Ectodermal cell (in vitro differentiated cells): ENCODE results near the gene UNC13A.
"Not testable (repeated sequence)": the region's sequence is repeated elsewhere in the genome, so short reads cannot be mapped to it uniquely, and the experiment has no call there.

Experiments
- H3K27ac ChIP-seq: 2 replicates; pipeline ENCODE4 v1.7.0; 2013; ENCODE audit warnings: mild to moderate bottlenecking, low read depth, low read length; ENCODE audit not compliant: insufficient read depth, poor library complexity, severe bottlenecking
- H3K27me3 ChIP-seq: 2 replicates; pipeline ENCODE4 v1.7.0; 2013; ENCODE audit warnings: mild to moderate bottlenecking, low read length; ENCODE audit not compliant: insufficient read depth, control insufficient read depth, poor library complexity, severe bottlenecking
- H3K36me3 ChIP-seq: one replicate; pipeline ENCODE4 v1.7.0; 2013; ENCODE audit warnings: low read length; ENCODE audit not compliant: control insufficient read depth, insufficient read depth
- H3K4me1 ChIP-seq: one replicate; pipeline ENCODE4 v1.7.0; 2013; ENCODE audit warnings: low read length; ENCODE audit not compliant: control insufficient read depth, insufficient read depth
- H3K4me3 ChIP-seq: 2 replicates; pipeline ENCODE4 v1.7.0; 2013; ENCODE audit warnings: low read depth, low read length, control low read depth; ENCODE audit not compliant: insufficient read depth
- H3K9me3 ChIP-seq: 2 replicates; pipeline ENCODE4 v1.7.0; 2013; ENCODE audit warnings: mild to moderate bottlenecking, low read length, moderate library complexity; ENCODE audit not compliant: control insufficient read depth
- WGBS, 2 experiments: methylation state at CpG; one replicate each; pipeline ENCODE4 v1.1.7; 2013; ENCODE audit warnings: missing lambda C conversion rate in 2 of 2; 5-methylcytosine and 5-hydroxymethylcytosine counted together

Gene UNC13A

GRCh38 chr19:17575871-17576757, 112.0 kb downstream of the UNC13A start:
- Histone ChIP-seq H3K27me3 (no peaks in the 10 kb centered on the region), H3K27ac (no peak overlapping the region), H3K4me1 (no peaks in the 10 kb centered on the region), H3K36me3 (peaks cover 10% of the 10 kb centered on the region), H3K9me3 (no peaks in the 10 kb centered on the region), H3K4me3 (no peak overlapping the region)
- 93 to 95% methylated on average over 11 of the region's 11 CpGs for WGBS, 2 experiments

DNA sequence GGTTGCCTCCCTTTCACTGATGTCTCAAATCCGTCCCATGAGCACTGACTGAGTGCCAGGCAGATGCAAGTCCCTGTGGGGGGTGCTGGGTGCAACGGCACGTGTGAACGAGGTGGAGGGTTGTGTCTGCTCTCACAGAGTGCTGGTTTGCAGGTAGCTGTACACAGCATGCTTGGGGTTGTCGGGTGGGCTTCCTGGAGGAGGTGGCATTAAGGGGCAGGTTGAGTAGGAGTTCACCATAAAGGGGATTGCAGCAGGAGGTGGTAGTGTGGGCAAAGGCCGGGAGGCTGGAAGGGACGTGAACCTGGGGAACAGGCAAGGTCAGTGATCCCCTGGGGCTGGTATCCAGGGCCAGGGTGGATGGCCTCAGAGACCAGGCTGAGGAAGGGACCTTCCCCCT, 115.5 kb downstream of the UNC13A start:
- Histone ChIP-seq H3K36me3 (peaks cover 23% of the 10 kb centered on the region), H3K4me3 (no peak overlapping the region), H3K27ac (no peak overlapping the region), H3K27me3 (no peaks in the 10 kb centered on the region), H3K9me3 (no peaks in the 10 kb centered on the region), H3K4me1 (no peaks in the 10 kb centered on the region)
- WGBS, 2 experiments = 94 to 97% methylated on average over 7 of the region's 7 CpGs

DNA sequence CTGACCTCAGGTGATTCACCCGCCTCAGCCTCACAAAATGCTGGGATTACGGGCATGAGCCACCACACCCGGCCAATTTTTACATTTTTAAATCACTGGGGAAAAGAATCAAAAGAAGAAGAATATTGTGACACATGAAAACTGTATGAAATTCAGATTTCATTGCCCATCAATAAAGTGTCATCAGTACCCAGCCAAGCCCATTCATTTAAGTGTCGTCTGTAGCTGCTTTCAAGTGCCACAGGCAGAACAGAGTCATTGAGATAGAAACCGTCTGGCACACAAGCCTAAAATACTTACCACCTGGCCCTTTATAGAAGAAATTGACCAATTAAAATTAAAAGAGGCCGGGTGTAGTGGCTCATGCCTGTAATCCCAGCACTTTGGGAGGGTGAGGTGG, 117.4 kb downstream of the UNC13A start:
- H3K27me3 ChIP-seq = no peaks in the 10 kb centered on the region
- H3K27ac ChIP-seq = no peak overlapping the region
- 95 to 96% methylated on average over 6 of the region's 6 CpGs for WGBS, 2 experiments
- no peaks in the 10 kb centered on the region for H3K9me3 ChIP-seq
- H3K36me3 ChIP-seq = peaks cover 21% of the 10 kb centered on the region
- H3K4me3 ChIP-seq = no peak overlapping the region
- H3K4me1 ChIP-seq = no peaks in the 10 kb centered on the region

DNA sequence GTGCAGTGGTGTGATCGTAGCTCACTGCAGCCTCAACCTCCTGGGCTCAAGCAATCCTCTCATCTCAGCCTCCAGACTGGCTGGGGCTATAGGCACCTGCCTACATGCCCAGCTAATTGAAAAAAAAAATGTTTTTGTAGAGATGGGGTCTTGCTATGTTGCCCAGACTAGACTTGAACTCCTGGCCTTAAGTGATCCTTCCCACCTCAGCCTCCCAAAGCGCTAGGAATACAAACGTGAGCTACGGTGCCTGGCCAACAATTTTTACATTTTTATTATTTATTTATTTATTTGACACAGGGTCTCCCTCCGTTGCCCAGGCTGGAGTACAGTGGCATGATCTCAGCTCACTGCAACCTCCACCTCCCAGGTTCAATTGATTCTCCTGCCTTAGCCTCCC, 117.9 kb downstream of the UNC13A start:
- not testable (repeated sequence) for H3K9me3 ChIP-seq, H3K4me1 ChIP-seq, H3K27ac ChIP-seq, H3K4me3 ChIP-seq, H3K27me3 ChIP-seq
- WGBS, 2 experiments = 92 to 95% methylated on average over 5 of the region's 5 CpGs
- peaks cover 21% of the 10 kb centered on the region for H3K36me3 ChIP-seq

GRCh38 chr19:17567940-17568339, 120.2 kb downstream of the UNC13A start:
- no peaks in the 10 kb centered on the region for H3K27me3 ChIP-seq
- no peak overlapping the region for H3K27ac ChIP-seq
- H3K36me3 ChIP-seq = peaks cover 21% of the 10 kb centered on the region
- H3K4me1 ChIP-seq = no peaks in the 10 kb centered on the region
- no peaks in the 10 kb centered on the region for H3K9me3 ChIP-seq
- 93 to 95% methylated on average over 1 of the region's 1 CpG for WGBS, 2 experiments
- no peak overlapping the region for H3K4me3 ChIP-seq

DNA sequence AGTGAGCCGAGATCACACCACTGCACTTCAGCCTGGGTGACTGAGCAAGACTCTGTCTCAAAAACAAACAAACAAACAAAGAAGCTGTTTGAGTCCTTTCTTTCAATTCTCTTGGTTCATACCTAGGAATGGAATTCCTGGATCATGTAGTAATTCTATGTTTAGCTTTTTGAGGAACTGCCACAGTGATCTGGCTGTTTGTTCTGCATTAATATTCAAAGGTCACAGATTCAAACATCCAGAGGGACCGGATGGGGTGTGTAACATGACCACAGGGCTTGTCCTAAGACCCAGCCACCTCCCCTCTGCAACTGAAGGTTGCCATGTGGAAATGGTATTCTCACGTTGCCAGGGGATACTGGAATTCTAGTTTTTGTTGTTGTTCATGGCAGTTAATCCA, 122.5 kb downstream of the UNC13A start:
- H3K27me3 ChIP-seq = no peaks in the 10 kb centered on the region
- H3K9me3 ChIP-seq = no peaks in the 10 kb centered on the region
- no peaks in the 10 kb centered on the region for H3K4me1 ChIP-seq
- WGBS, 2 experiments = 83 to 89% methylated on average over 3 of the region's 3 CpGs
- H3K36me3 ChIP-seq = peaks cover 21% of the 10 kb centered on the region
- H3K4me3 ChIP-seq = no peak overlapping the region
- H3K27ac ChIP-seq = no peak overlapping the region

- Histone ChIP-seq H3K4me3 (no peak overlapping the region), H3K4me1 (no peaks in the 10 kb centered on the region), H3K9me3 (no peaks in the 10 kb centered on the region), H3K36me3 (peaks cover 21% of the 10 kb centered on the region), H3K27me3 (no peaks in the 10 kb centered on the region), H3K27ac (no peak overlapping the region)
- 76 to 79% methylated on average over 6 of the region's 6 CpGs for WGBS, 2 experiments
Measured at GRCh38 chr19:17564781-17565180, 123.4 kb downstream of the UNC13A start.

GRCh38 chr19:17562561-17562960, 125.6 kb downstream of the UNC13A start:
- Histone ChIP-seq H3K27me3 (no peaks in the 10 kb centered on the region), H3K36me3 (peaks cover 5% of the 10 kb centered on the region), H3K27ac (no peak overlapping the region), H3K9me3 (no peaks in the 10 kb centered on the region), H3K4me1 (no peaks in the 10 kb centered on the region), H3K4me3 (no peak overlapping the region)
- 90 to 92% methylated on average over 11 of the region's 11 CpGs for WGBS, 2 experiments

DNA sequence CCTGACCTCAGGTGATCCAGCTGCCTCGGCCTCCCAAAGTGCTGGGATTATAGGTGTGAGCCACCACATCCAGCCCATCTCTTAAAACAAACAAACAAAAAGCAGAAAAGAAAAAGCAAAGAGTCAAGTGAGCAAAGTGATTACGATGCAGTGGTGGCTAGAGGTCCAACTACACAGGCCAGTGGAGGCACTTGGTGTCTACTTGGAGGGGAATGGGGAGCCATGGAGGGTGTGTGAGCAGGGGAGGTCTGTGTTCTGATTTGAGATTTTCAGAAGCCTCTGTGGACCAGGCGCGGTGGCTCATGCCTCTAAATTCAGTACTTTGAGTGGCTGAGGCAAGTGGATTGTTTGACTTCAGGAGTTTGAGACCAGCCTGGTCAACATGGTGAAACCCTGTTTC, 126.1 kb downstream of the UNC13A start:
- no peaks in the 10 kb centered on the region for H3K4me1 ChIP-seq
- no peak overlapping the region for H3K4me3 ChIP-seq
- 95 to 97% methylated on average over 4 of the region's 4 CpGs for WGBS, 2 experiments
- H3K27me3 ChIP-seq = no peaks in the 10 kb centered on the region
- no peaks in the 10 kb centered on the region for H3K9me3 ChIP-seq
- peaks cover under 1% of the 10 kb centered on the region for H3K36me3 ChIP-seq
- H3K27ac ChIP-seq = no peak overlapping the region

DNA sequence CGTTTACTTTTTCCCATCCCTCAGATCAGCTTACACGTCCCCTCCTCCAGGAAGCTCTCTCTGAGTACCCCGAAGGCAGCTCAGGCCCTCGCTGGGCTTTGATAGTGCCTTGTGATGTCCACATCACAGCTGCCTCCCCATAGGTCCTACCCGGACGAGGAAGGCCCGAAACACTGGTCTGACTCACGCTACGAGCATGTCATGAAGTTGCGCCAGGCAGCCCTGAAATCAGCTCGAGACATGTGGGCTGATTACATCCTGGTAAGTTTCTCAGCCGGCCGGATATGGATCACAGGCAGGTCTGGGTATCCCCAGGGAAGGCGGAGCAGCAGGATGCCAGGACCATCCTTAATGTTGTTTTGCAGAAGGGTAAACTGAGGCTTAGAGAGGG, 128.0 kb downstream of the UNC13A start:
- H3K27ac ChIP-seq = no peak overlapping the region
- no peaks in the 10 kb centered on the region for H3K9me3 ChIP-seq
- no peaks in the 10 kb centered on the region for H3K27me3 ChIP-seq
- WGBS, 2 experiments = 95% methylated on average over 14 of the region's 14 CpGs
- H3K36me3 ChIP-seq = no peaks in the 10 kb centered on the region
- no peak overlapping the region for H3K4me3 ChIP-seq
- H3K4me1 ChIP-seq = no peaks in the 10 kb centered on the region
